Spleen (tissue), 11 donors: Measurements from ENCODE around the gene MAGI2. TPM values are rescaled to one million over a fixed set of nuclear protein-coding genes. Genes with fewer than 3 reads are reported as not detected.

Source experiments
- DNase-seq: peaks from one replicate; pipeline ENCODE4 v3.0.0-alpha.2; 2020
- H3K27ac ChIP-seq, 8 donors: fragments of 200-600 bp; sonication (generic) in 7 of 8; 1 replicate in 4 of 8; 2 replicates in 4 of 8; pipeline versions ENCODE4 v1.5.0 to v1.8.0; 2016 to 2021; ENCODE audit warnings: inconsistent platforms in 4 of 8, mild to moderate bottlenecking in 4 of 8, moderate library complexity in 1 of 8
- H3K27me3 ChIP-seq, 7 donors: fragments of 200-600 bp; sonication (generic) in 6 of 7; replicated peaks in 1 of 7; 1 replicate in 4 of 7; 2 replicates in 3 of 7; pipeline versions ENCODE4 v1.5.0 to v1.8.0; 2016 to 2021; ENCODE audit warnings: inconsistent platforms in 3 of 7, mild to moderate bottlenecking in 1 of 7
- H3K36me3 ChIP-seq, 6 donors: fragments of 200-600 bp; sonication (generic) in 5 of 6; 1 replicate in 4 of 6; 2 replicates in 2 of 6; pipeline versions ENCODE4 v1.5.0 to v1.8.0; 2016 to 2021; ENCODE audit warnings: inconsistent platforms in 2 of 6
- H3K4me1 ChIP-seq, 6 donors: fragments of 200-600 bp; sonication (generic) in 5 of 6; 1 replicate in 3 of 6; 2 replicates in 3 of 6; pipeline versions ENCODE4 v1.5.0 to v1.8.0; 2016 to 2021; ENCODE audit warnings: inconsistent platforms in 3 of 6
- H3K4me3 ChIP-seq, 8 donors: fragments of 200-600 bp; sonication (generic) in 7 of 8; 1 replicate in 4 of 8; 2 replicates in 4 of 8; pipeline versions ENCODE4 v1.5.0 to v1.8.0; 2016 to 2021; ENCODE audit warnings: inconsistent platforms in 4 of 8, mild to moderate bottlenecking in 4 of 8, moderate library complexity in 2 of 8
- H3K9me3 ChIP-seq, 8 donors: fragments of 200-600 bp; sonication (generic) in 7 of 8; 1 replicate in 4 of 8; 2 replicates in 4 of 8; pipeline versions ENCODE4 v1.5.0 to v1.8.0; 2016 to 2021; ENCODE audit warnings: inconsistent platforms in 4 of 8
- CTCF ChIP-seq, 11 experiments: fragments of 200-600 bp in 7 of 11; fragments of 450-650 bp in 4 of 11; sonication (generic) in 4 of 11; IDR thresholded peaks in 8 of 11; conservative IDR thresholded peaks in 3 of 11; 1 replicate in 7 of 11; 2 replicates in 4 of 11; pipeline versions ENCODE4 v1.4.0 to v1.8.0; 2016 to 2021; ENCODE audit warnings: antibody characterized with exemption in 11 of 11, inconsistent platforms in 4 of 11, mild to moderate bottlenecking in 1 of 11
- POLR2A ChIP-seq, 3 donors: fragments of 450-650 bp; IDR thresholded peaks; one replicate each; pipeline ENCODE4 v1.5.1; 2017; ENCODE audit warnings: antibody characterized with exemption in 3 of 3, mild to moderate bottlenecking in 1 of 3
- POLR2AphosphoS5 ChIP-seq, 3 donors: sonication (generic); formaldehyde crosslinking; IDR thresholded peaks; one replicate each; pipeline ENCODE4 v1.5.1; 2017; ENCODE audit warnings: antibody characterized with exemption in 3 of 3
- WGBS, 5 donors: extraction: QIAGEN DNeasy Blood & Tissue Kit in 3 of 5; methylation state at CpG; one replicate each; pipeline versions ENCODE4 v1.1.5 to v1.1.7; 2013 to 2018; 5-methylcytosine and 5-hydroxymethylcytosine counted together
- intact Hi-C: fragments of 100-400 bp; cut with DNase I; formaldehyde crosslinking; loops from one replicate; pipeline ENCODE4 v1.15.0; 2023; ENCODE audit warnings: low total_unique reads
- polyA plus RNA-seq, 3 donors: library from polyadenylated mRNA; stranded (reverse); fragments of 200-250 nt; gene quantifications; one replicate each; pipeline ENCODE4 v1.2.1, GENCODE V29; 2013
- total RNA-seq, 7 donors: library from RNA; depleted of rRNA in 3 of 7; stranded (reverse); fragments of >200 nt in 3 of 7; fragmentation: NEBNext Ultra II Directional in 4 of 7; extraction: Animal tissue kit (Norgen Biotek cat#: 25700) in 4 of 7; gene quantifications; one replicate each; pipeline versions ENCODE4 v1.1.0 to v1.2.1, GENCODE V29; 2016 to 2021
- donor health status: healthy with polysubstance abuse.
- donor health status: DM: no; HTN: no; CAD: no; lungs with moderate emphysema.
- donor health status: DM: no; HTN: no; CAD: no.
- donor health status: Bipolar disorder and iron deficiency.
- donor health status: healthy.
- donor health status: DM: no; HTN: no; CAD: no.
- donor health status: DM: yes; HTN: yes; CAD: no.

The MAGI2 gene
- total and polyA plus RNA-seq, 10 donors: 0.74 to 18.1 (median 11.1) TPM

GRCh38 chr7:79286181-79286580 lies 167.3 kb downstream of the MAGI2 start:
- WGBS, 5 donors: 0 to 52% (median 0%) methylated on average over 1 of the region's 1 CpG
- Histone ChIP-seq H3K4me3 (no peak overlapping the region), H3K27me3 (no peaks in the 10 kb centered on the region), H3K9me3 (no peaks in the 10 kb centered on the region), H3K4me1 (no peaks in the 10 kb centered on the region), H3K27ac (no peak overlapping the region), H3K36me3 (no peaks in the 10 kb centered on the region)
- intact Hi-C loops: no loop called here
- TF ChIP-seq POLR2A (IDR thresholded peaks at IDR 0.05): no peak
- TF ChIP-seq POLR2AphosphoS5 (IDR thresholded peaks at IDR 0.05): no peak
- TF ChIP-seq CTCF (IDR thresholded peaks at IDR 0.05 in 8 of 11, conservative IDR thresholded peaks at IDR 0.05 in 3 of 11): no peak
- DNase-seq: no peak

GRCh38 chr7:79285756-79286155 lies 167.7 kb downstream of the MAGI2 start:
- no peaks in the 10 kb centered on the region for H3K27me3 ChIP-seq
- no peaks in the 10 kb centered on the region for H3K4me1 ChIP-seq
- H3K36me3 ChIP-seq: no peaks in the 10 kb centered on the region
- DNase-seq: no peak
- no peak for TF ChIP-seq CTCF (IDR thresholded peaks at IDR 0.05 in 8 of 11, conservative IDR thresholded peaks at IDR 0.05 in 3 of 11)
- no peak for TF ChIP-seq POLR2A (IDR thresholded peaks at IDR 0.05)
- no peak for TF ChIP-seq POLR2AphosphoS5 (IDR thresholded peaks at IDR 0.05)
- intact Hi-C loops: no loop called here
- WGBS, 5 donors: 76 to 89% (median 85%) methylated on average over 1 of the region's 1 CpG
- no peak overlapping the region for H3K4me3 ChIP-seq
- H3K27ac ChIP-seq: no peak overlapping the region
- no peaks in the 10 kb centered on the region for H3K9me3 ChIP-seq

- H3K9me3 ChIP-seq: no peaks in the 10 kb centered on the region
- no peaks in the 10 kb centered on the region for H3K27me3 ChIP-seq
- H3K4me1 ChIP-seq: no peaks in the 10 kb centered on the region
- no peaks in the 10 kb centered on the region for H3K36me3 ChIP-seq
- TF ChIP-seq POLR2A (IDR thresholded peaks at IDR 0.05) (no peak), POLR2AphosphoS5 (IDR thresholded peaks at IDR 0.05) (no peak), CTCF (IDR thresholded peaks at IDR 0.05 in 8 of 11, conservative IDR thresholded peaks at IDR 0.05 in 3 of 11) (no peak)
- intact Hi-C loops: no loop called here
- DNase-seq: no peak
- no peak overlapping the region for H3K4me3 ChIP-seq
- H3K27ac ChIP-seq: no peak overlapping the region
Observed at GRCh38 chr7:79284211-79284610, 169.3 kb downstream of the MAGI2 start.

- TF ChIP-seq POLR2AphosphoS5 (IDR thresholded peaks at IDR 0.05) (no peak), POLR2A (IDR thresholded peaks at IDR 0.05) (no peak), CTCF (IDR thresholded peaks at IDR 0.05 in 8 of 11, conservative IDR thresholded peaks at IDR 0.05 in 3 of 11) (no peak)
- Histone ChIP-seq H3K36me3 (no peaks in the 10 kb centered on the region), H3K27me3 (no peaks in the 10 kb centered on the region), H3K4me1 (no peaks in the 10 kb centered on the region), H3K4me3 (no peak overlapping the region), H3K27ac (no peak overlapping the region), H3K9me3 (no peaks in the 10 kb centered on the region)
- WGBS, 5 donors: 81 to 97% (median 93%) methylated on average over 2 of the region's 2 CpGs
- intact Hi-C loops: no loop called here
- DNase-seq: no peak
Observed at GRCh38 chr7:79282882-79283602, 170.4 kb downstream of the MAGI2 start.
